ENCODE data around the gene ARHGAP33.
A peak's percentile ranks its signal among the peaks of the same experiment; 100 is the strongest.

DNA sequence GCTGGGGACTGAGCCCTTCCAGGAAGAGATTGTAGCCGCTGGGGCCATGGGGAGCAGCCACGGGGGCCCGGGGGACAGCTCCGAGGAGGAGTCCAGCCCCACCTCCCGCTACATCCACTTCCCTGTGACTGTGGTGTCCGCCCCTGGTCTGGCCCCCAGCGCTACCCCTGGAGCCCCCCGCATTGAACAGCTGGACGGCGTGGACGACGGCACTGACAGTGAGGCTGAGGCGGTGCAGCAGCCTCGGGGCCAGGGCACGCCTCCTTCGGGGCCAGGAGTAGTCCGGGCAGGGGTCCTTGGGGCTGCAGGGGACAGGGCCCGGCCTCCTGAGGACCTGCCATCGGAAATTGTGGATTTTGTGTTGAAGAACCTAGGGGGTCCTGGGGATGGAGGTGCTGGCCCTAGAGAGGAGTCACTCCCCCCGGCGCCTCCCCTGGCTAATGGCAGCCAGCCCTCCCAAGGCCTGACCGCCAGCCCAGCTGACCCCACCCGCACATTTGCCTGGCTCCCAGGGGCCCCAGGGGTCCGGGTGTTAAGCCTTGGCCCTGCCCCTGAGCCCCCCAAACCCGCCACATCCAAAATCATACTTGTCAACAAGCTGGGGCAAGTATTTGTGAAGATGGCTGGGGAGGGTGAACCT, 42.7 kb upstream of the ARHGAP33 start:
- TF ChIP-seq, protein P1, sequence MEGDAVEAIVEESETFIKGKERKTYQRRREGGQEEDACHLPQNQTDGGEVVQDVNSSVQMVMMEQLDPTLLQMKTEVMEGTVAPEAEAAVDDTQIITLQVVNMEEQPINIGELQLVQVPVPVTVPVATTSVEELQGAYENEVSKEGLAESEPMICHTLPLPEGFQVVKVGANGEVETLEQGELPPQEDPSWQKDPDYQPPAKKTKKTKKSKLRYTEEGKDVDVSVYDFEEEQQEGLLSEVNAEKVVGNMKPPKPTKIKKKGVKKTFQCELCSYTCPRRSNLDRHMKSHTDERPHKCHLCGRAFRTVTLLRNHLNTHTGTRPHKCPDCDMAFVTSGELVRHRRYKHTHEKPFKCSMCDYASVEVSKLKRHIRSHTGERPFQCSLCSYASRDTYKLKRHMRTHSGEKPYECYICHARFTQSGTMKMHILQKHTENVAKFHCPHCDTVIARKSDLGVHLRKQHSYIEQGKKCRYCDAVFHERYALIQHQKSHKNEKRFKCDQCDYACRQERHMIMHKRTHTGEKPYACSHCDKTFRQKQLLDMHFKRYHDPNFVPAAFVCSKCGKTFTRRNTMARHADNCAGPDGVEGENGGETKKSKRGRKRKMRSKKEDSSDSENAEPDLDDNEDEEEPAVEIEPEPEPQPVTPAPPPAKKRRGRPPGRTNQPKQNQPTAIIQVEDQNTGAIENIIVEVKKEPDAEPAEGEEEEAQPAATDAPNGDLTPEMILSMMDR (IDR thresholded peaks at IDR 0.05 in 8 of 11, conservative IDR thresholded peaks at IDR 0.05 in 3 of 11) = no peak
- TF ChIP-seq POLR2AphosphoS5 (IDR thresholded peaks at IDR 0.05) = peak in 2 of 3 donors; percentile 39 to 65
